Measurements from ENCODE around the gene TP73.

The TP73 gene

DNA sequence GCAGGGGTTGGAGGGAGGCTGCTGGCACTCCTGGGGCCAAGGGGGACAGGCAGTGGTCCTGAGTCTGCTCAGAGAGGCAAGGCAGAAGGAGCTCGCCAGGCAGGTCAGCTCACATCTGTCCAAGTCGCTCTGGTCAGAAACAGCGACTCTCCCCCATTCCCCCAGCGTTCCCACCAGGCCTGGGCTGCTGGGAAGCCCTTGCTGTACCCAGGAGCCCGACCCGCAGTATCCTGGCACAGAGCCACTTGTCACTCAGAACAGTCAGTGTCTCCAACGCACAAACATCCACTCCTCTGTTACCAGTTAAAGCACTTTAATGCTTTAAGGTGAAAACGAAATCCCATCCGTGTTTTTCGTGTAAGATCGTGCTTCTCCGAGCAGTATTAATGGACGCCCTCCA lies 83.4 kb downstream of the TP73 start:
- Histone ChIP-seq H3K4me1 (ENCODE audit: insufficient read depth, insufficient read length) (peaks cover 10% of the 10 kb centered on the region), H3K36me3 (ENCODE audit: insufficient read depth, insufficient read length, low read length) (peaks cover 52% of the 10 kb centered on the region), H3K9me3 (ENCODE audit: insufficient read depth, low read length) (no peaks in the 10 kb centered on the region), H3K4me3 (ENCODE audit: insufficient read length, low read depth) (no peak overlapping the region), H3K27me3 (ENCODE audit: insufficient read depth, insufficient read length) (no peaks in the 10 kb centered on the region), H3K9ac (ENCODE audit: insufficient read length, low read depth) (no peak overlapping the region)
- TF ChIP-seq ZNF274 (IDR thresholded peaks at IDR 0.05; ENCODE audit: low read depth, low read length) (no peak), SUZ12 (IDR thresholded peaks at IDR 0.05; ENCODE audit: extremely low read depth, insufficient read depth, insufficient read length) (no peak), YY1 (IDR thresholded peaks at IDR 0.05; ENCODE audit: insufficient read depth, insufficient read length) (no peak)
- no peak for DNase-seq (ENCODE audit: low read depth, low spot score)

DNA sequence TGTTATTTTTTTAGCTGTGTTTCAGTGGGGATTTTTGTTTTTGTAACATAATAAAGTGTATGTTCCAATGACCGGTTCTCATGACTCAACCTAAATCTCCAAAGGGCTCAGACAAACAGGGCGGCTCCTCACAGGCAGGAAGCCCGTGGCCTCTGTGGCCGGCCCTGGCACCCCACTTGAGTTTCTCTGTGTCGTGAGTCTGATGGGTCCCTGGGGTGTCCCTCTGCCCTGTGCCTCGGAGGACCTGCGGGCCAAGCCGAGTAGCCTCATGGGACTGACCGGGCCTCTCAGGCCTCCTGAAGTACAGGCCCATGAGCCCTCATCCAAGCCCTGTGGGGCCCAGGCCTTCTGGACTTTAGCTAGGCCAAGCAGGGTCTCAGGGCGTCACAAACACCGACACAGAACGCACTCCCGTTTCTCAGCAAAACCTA lies 83.8 kb downstream of the TP73 start:
- DNase-seq (ENCODE audit: low read depth, low spot score) = no peak
- H3K4me3 ChIP-seq (ENCODE audit: insufficient read length, low read depth) = no peak overlapping the region
- H3K9me3 ChIP-seq (ENCODE audit: insufficient read depth, low read length) = no peaks in the 10 kb centered on the region
- peaks cover 56% of the 10 kb centered on the region for H3K36me3 ChIP-seq (ENCODE audit: insufficient read depth, insufficient read length, low read length)
- no peaks in the 10 kb centered on the region for H3K27me3 ChIP-seq (ENCODE audit: insufficient read depth, insufficient read length)
- H3K4me1 ChIP-seq (ENCODE audit: insufficient read depth, insufficient read length) = peaks cover 8% of the 10 kb centered on the region
- TF ChIP-seq ZNF274 (IDR thresholded peaks at IDR 0.05; ENCODE audit: low read depth, low read length) (no peak), SUZ12 (IDR thresholded peaks at IDR 0.05; ENCODE audit: extremely low read depth, insufficient read depth, insufficient read length) (no peak), YY1 (IDR thresholded peaks at IDR 0.05; ENCODE audit: insufficient read depth, insufficient read length) (no peak)
- no peak overlapping the region for H3K9ac ChIP-seq (ENCODE audit: insufficient read length, low read depth)

DNA sequence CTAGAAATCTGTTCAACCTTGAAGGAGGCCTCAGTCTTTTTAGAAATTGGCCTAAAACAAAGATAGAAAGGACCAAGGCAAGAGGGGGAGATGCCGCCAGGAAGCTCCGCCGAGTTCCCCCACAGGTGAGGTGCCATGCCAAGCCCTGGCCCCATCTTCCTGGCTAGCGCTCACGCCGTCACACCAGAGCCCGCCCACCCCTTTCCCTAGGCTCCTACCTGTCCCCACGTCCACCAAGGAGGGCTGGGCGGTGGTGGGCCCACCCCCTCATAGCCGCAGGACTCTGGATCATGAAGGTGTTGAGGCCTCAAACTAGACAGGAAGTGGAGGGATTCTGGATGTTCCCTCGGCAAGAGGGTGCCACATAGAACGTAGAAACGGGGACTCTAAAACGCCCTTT lies 84.4 kb downstream of the TP73 start:
- no peak overlapping the region for H3K4me3 ChIP-seq (ENCODE audit: insufficient read length, low read depth)
- no peaks in the 10 kb centered on the region for H3K27me3 ChIP-seq (ENCODE audit: insufficient read depth, insufficient read length)
- H3K9me3 ChIP-seq (ENCODE audit: insufficient read depth, low read length) = no peaks in the 10 kb centered on the region
- H3K9ac ChIP-seq (ENCODE audit: insufficient read length, low read depth) = no peak overlapping the region
- TF ChIP-seq YY1 (IDR thresholded peaks at IDR 0.05; ENCODE audit: insufficient read depth, insufficient read length) = no peak
- no peak for TF ChIP-seq SUZ12 (IDR thresholded peaks at IDR 0.05; ENCODE audit: extremely low read depth, insufficient read depth, insufficient read length)
- no peak for TF ChIP-seq ZNF274 (IDR thresholded peaks at IDR 0.05; ENCODE audit: low read depth, low read length)
- peaks cover 58% of the 10 kb centered on the region for H3K36me3 ChIP-seq (ENCODE audit: insufficient read depth, insufficient read length, low read length)
- peaks cover 8% of the 10 kb centered on the region for H3K4me1 ChIP-seq (ENCODE audit: insufficient read depth, insufficient read length)
- DNase-seq (ENCODE audit: low read depth, low spot score) = no peak

DNA sequence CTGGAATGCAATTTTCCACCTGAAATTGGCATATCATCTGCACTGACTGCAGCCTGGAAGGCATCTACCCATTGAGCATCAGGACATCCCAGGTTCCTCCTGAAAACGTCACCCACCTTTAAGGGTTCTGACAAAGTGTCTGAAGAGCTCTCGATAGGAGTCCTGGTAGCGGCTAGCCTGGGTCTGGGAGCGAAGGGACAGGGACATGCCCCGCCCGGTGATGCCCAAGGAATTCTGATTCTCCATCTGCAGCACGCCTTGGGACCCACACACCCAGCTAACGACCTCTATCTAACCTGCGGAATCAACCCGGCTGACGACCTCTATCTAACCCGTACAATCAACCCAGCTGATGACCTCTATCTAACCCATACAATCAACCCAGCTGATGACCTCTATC lies 86.6 kb downstream of the TP73 start:
- DNase-seq (ENCODE audit: low read depth, low spot score) = no peak
- H3K9me3 ChIP-seq (ENCODE audit: insufficient read depth, low read length) = no peaks in the 10 kb centered on the region
- no peak overlapping the region for H3K9ac ChIP-seq (ENCODE audit: insufficient read length, low read depth)
- no peak overlapping the region for H3K4me3 ChIP-seq (ENCODE audit: insufficient read length, low read depth)
- no peak for TF ChIP-seq SUZ12 (IDR thresholded peaks at IDR 0.05; ENCODE audit: extremely low read depth, insufficient read depth, insufficient read length)
- no peak for TF ChIP-seq ZNF274 (IDR thresholded peaks at IDR 0.05; ENCODE audit: low read depth, low read length)
- TF ChIP-seq YY1 (IDR thresholded peaks at IDR 0.05; ENCODE audit: insufficient read depth, insufficient read length) = no peak
- peaks cover 78% of the 10 kb centered on the region for H3K36me3 ChIP-seq (ENCODE audit: insufficient read depth, insufficient read length, low read length)
- H3K4me1 ChIP-seq (ENCODE audit: insufficient read depth, insufficient read length) = peaks cover 3% of the 10 kb centered on the region
- H3K27me3 ChIP-seq (ENCODE audit: insufficient read depth, insufficient read length) = no peaks in the 10 kb centered on the region

DNA sequence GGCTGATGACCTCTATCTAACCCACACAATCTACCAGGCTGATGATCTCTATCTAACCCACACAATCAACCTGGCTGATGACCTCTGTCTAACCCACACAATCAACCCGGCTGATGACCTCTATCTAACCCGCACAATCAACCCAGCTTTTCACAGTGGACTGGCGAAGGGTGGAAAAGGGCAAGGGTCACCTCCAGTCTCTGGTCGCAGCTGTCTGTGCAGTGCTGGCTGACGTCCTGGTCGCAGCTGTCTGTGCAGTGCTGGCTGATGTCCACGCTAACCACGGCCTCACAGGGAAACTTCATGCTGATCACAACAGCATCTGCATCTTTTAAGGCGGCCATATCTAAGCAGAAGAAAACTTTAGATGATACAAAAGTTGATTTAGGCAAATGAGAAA lies 87.7 kb downstream of the TP73 start:
- no peaks in the 10 kb centered on the region for H3K27me3 ChIP-seq (ENCODE audit: insufficient read depth, insufficient read length)
- no peak for TF ChIP-seq SUZ12 (IDR thresholded peaks at IDR 0.05; ENCODE audit: extremely low read depth, insufficient read depth, insufficient read length)
- TF ChIP-seq ZNF274 (IDR thresholded peaks at IDR 0.05; ENCODE audit: low read depth, low read length) = no peak
- no peak for TF ChIP-seq YY1 (IDR thresholded peaks at IDR 0.05; ENCODE audit: insufficient read depth, insufficient read length)
- H3K4me3 ChIP-seq (ENCODE audit: insufficient read length, low read depth) = no peak overlapping the region
- H3K9ac ChIP-seq (ENCODE audit: insufficient read length, low read depth) = no peak overlapping the region
- peaks cover 7% of the 10 kb centered on the region for H3K4me1 ChIP-seq (ENCODE audit: insufficient read depth, insufficient read length)
- H3K9me3 ChIP-seq (ENCODE audit: insufficient read depth, low read length) = no peaks in the 10 kb centered on the region
- peaks cover 79% of the 10 kb centered on the region for H3K36me3 ChIP-seq (ENCODE audit: insufficient read depth, insufficient read length, low read length)
- no peak for DNase-seq (ENCODE audit: low read depth, low spot score)

DNA sequence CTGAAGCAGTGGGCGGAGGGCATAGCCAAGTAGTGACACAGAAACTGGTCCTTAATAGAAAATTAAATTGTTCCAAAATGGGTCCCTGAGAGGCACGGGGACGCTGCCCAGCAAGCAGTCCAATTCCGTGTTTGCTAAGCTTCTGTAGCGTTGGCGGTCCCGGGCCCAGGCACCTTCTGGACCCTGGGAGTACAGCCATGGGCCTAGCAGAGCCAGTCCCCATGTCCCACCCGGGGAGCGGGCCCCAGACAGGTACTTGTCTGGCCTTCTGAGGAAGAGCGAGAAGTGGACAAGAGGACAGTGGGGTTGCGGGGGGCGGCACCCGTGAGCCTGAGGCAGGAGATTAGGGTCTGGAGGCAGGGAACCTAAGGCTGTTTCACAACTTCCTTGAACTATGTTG lies 88.4 kb downstream of the TP73 start:
- no peak for DNase-seq (ENCODE audit: low read depth, low spot score)
- H3K9ac ChIP-seq (ENCODE audit: insufficient read length, low read depth) = no peak overlapping the region
- H3K4me3 ChIP-seq (ENCODE audit: insufficient read length, low read depth) = no peak overlapping the region
- no peaks in the 10 kb centered on the region for H3K9me3 ChIP-seq (ENCODE audit: insufficient read depth, low read length)
- H3K27me3 ChIP-seq (ENCODE audit: insufficient read depth, insufficient read length) = no peaks in the 10 kb centered on the region
- H3K36me3 ChIP-seq (ENCODE audit: insufficient read depth, insufficient read length, low read length) = peaks cover 79% of the 10 kb centered on the region
- peaks cover 13% of the 10 kb centered on the region for H3K4me1 ChIP-seq (ENCODE audit: insufficient read depth, insufficient read length)
- no peak for TF ChIP-seq SUZ12 (IDR thresholded peaks at IDR 0.05; ENCODE audit: extremely low read depth, insufficient read depth, insufficient read length)
- no peak for TF ChIP-seq ZNF274 (IDR thresholded peaks at IDR 0.05; ENCODE audit: low read depth, low read length)
- no peak for TF ChIP-seq YY1 (IDR thresholded peaks at IDR 0.05; ENCODE audit: insufficient read depth, insufficient read length)

DNA sequence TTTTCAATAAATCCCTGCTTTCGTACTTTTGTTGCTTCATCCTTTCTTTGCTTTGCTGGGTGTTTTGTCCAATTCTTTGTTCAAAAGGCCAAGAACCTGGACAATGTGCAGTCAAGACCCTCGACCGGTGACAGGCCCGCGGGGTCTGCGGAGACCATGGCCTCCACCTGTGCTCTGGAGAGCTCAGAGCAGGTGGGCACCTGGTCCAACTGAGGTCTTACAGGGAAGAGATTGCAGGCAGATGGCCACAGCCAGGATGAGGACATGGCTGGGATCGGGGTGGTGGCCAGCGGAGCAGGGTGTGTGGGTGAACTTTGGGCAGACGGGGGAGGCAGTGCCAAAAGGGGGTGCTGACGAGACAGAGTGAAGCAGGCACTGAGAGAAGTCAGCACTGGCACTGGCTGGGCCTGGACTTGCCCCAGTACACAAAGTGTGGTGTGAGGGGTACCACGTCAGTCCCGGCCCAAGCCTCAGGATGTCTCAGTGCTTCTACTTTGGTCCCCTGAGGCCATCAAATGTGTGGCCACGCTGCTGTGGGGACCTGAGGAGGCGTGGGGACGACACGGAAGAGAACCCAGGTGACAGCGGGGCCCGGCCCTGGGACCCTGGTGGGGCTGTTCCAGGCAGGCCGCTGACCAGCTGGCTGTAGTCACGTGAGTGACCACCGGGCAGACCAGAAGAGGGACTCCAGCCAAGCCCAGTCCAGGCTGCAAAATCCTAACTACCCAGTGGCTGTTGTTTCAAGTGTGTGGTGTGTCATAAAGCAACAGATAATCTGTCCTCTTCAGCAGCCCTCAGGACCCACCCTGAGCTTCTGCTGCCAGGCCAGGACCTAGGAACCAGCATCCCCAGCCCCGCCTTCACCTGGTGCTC lies 89.5 kb downstream of the TP73 start:
- Histone ChIP-seq H3K27me3 (ENCODE audit: insufficient read depth, insufficient read length) (no peaks in the 10 kb centered on the region), H3K4me3 (ENCODE audit: insufficient read length, low read depth) (no peak overlapping the region), H3K9ac (ENCODE audit: insufficient read length, low read depth) (no peak overlapping the region), H3K36me3 (ENCODE audit: insufficient read depth, insufficient read length, low read length) (peaks cover 74% of the 10 kb centered on the region), H3K4me1 (ENCODE audit: insufficient read depth, insufficient read length) (peaks cover 19% of the 10 kb centered on the region), H3K9me3 (ENCODE audit: insufficient read depth, low read length) (no peaks in the 10 kb centered on the region)
- TF ChIP-seq SUZ12 (IDR thresholded peaks at IDR 0.05; ENCODE audit: extremely low read depth, insufficient read depth, insufficient read length) (no peak), YY1 (IDR thresholded peaks at IDR 0.05; ENCODE audit: insufficient read depth, insufficient read length) (no peak), ZNF274 (IDR thresholded peaks at IDR 0.05; ENCODE audit: low read depth, low read length) (no peak)
- no peak for DNase-seq (ENCODE audit: low read depth, low spot score)
